ENCODE data around the gene PBOV1.

The PBOV1 gene

GRCh38 chr6:138218449-138218848 lies at the start of gene PBOV1:
Gene PBOV1, minus strand, starts transcription at chr6:138218491. Its CDS starts 96 bp downstream, at chr6:138218395.
- DNase-seq = no peak

GRCh38 chr6:138266095-138266494 lies 47.8 kb upstream of the PBOV1 start:
- DNase-seq = no peak

- DNase-seq = no peak
Measured at GRCh38 chr6:138264372-138264880, 46.1 kb upstream of the PBOV1 start.

GRCh38 chr6:138263963-138264362 lies 45.7 kb upstream of the PBOV1 start:
- no peak for DNase-seq

- DNase-seq = no peak
Measured at GRCh38 chr6:138261116-138261780, 43.0 kb upstream of the PBOV1 start.

- no peak for DNase-seq
Measured at GRCh38 chr6:138258991-138259390, 40.7 kb upstream of the PBOV1 start.

GRCh38 chr6:138258197-138258596 lies 39.9 kb upstream of the PBOV1 start:
- DNase-seq = no peak

- no peak for DNase-seq
Measured at GRCh38 chr6:138257638-138258040, 39.3 kb upstream of the PBOV1 start.

- no peak for DNase-seq
Measured at GRCh38 chr6:138255443-138255842, 37.2 kb upstream of the PBOV1 start.

- no peak for DNase-seq
Measured at GRCh38 chr6:138253731-138254130, 35.4 kb upstream of the PBOV1 start.

- no peak for DNase-seq
Measured at GRCh38 chr6:138250513-138251247, 32.4 kb upstream of the PBOV1 start.

- no peak for DNase-seq
Measured at GRCh38 chr6:138250053-138250452, 31.8 kb upstream of the PBOV1 start.

GRCh38 chr6:138248878-138249277 lies 30.6 kb upstream of the PBOV1 start:
- no peak for DNase-seq

- no peak for DNase-seq
Measured at GRCh38 chr6:138248011-138248410, 29.7 kb upstream of the PBOV1 start.

- DNase-seq = no peak
Measured at GRCh38 chr6:138246650-138247440, 28.6 kb upstream of the PBOV1 start.

GRCh38 chr6:138245751-138246150 lies 27.5 kb upstream of the PBOV1 start:
- DNase-seq = no peak

- DNase-seq = no peak
Measured at GRCh38 chr6:138242987-138243592, 24.8 kb upstream of the PBOV1 start.

- no peak for DNase-seq
Measured at GRCh38 chr6:138241934-138242333, 23.6 kb upstream of the PBOV1 start.

GRCh38 chr6:138241381-138241780 lies 23.1 kb upstream of the PBOV1 start:
- no peak for DNase-seq

- DNase-seq = no peak
Measured at GRCh38 chr6:138240476-138241245, 22.4 kb upstream of the PBOV1 start.

GRCh38 chr6:138239774-138240173 lies 21.5 kb upstream of the PBOV1 start:
- no peak for DNase-seq

- no peak for DNase-seq
Measured at GRCh38 chr6:138238368-138238767, 20.1 kb upstream of the PBOV1 start.

Data from NCI-H1048 (cell line).